Subcutaneous adipose tissue (tissue), 4 donors: Measurements from ENCODE around the gene ZDHHC6. TPM values are rescaled to one million over a fixed set of nuclear protein-coding genes. Genes with fewer than 3 reads are reported as not detected.

Experiments used
- total RNA-seq, 4 donors: library from RNA; depleted of rRNA; stranded (reverse); fragments of >200 nt; gene quantifications; one replicate each; pipeline ENCODE4 v1.1.0, GENCODE V29; 2016
- TF ChIP-seq, protein P1 (sequence below): fragments of 450-650 bp; IDR thresholded peaks from one replicate; pipeline ENCODE4 v1.5.1; 2016; ENCODE audit warnings: low read depth, mild to moderate bottlenecking, control low read depth, antibody characterized with exemption, moderate library complexity

Gene ZDHHC6
- total RNA-seq, 4 donors from 2014 or later = 26.6 to 34.7 (median 30.2) TPM

DNA sequence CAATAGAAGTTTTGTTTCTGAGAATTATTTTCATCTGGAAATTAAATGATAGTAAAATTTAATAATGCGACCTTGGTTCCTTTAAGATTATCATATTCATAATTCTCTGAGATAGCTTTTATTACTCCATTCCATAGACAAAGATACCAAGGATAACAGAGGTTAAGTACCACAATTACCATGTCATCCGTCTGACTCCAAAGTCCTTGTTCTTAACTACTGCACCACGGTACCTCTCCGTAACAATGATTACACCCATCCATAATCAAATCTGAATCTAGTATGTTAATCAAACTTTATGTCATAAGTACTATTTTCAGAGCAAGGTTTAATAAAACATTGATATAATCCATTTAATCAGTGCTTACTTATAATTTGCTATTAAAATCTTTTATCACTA, 8.4 kb downstream of the ZDHHC6 start:
- TF ChIP-seq, protein P1, sequence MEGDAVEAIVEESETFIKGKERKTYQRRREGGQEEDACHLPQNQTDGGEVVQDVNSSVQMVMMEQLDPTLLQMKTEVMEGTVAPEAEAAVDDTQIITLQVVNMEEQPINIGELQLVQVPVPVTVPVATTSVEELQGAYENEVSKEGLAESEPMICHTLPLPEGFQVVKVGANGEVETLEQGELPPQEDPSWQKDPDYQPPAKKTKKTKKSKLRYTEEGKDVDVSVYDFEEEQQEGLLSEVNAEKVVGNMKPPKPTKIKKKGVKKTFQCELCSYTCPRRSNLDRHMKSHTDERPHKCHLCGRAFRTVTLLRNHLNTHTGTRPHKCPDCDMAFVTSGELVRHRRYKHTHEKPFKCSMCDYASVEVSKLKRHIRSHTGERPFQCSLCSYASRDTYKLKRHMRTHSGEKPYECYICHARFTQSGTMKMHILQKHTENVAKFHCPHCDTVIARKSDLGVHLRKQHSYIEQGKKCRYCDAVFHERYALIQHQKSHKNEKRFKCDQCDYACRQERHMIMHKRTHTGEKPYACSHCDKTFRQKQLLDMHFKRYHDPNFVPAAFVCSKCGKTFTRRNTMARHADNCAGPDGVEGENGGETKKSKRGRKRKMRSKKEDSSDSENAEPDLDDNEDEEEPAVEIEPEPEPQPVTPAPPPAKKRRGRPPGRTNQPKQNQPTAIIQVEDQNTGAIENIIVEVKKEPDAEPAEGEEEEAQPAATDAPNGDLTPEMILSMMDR = no peak

- TF ChIP-seq, protein P1 = no peak
Measured at GRCh38 chr10:112434988-112435619, 11.6 kb downstream of the ZDHHC6 start.

- TF ChIP-seq, protein P1 = no peak
Measured at GRCh38 chr10:112433136-112433535, 13.6 kb downstream of the ZDHHC6 start.

GRCh38 chr10:112429654-112430230, 17.0 kb downstream of the ZDHHC6 start:
- TF ChIP-seq, protein P1 = no peak

- TF ChIP-seq, protein P1 = no peak
Measured at GRCh38 chr10:112429147-112429546, 17.6 kb downstream of the ZDHHC6 start.

- TF ChIP-seq, protein P1 = no peak
Measured at GRCh38 chr10:112426111-112426510, 20.6 kb downstream of the ZDHHC6 start.

GRCh38 chr10:112424651-112425050, 22.1 kb downstream of the ZDHHC6 start:
- TF ChIP-seq, protein P1 = no peak
